HG02759 (cell line): Measurements from ENCODE around the gene FER.
"Not testable (repeated sequence)": the region's sequence is repeated elsewhere in the genome, so short reads cannot be mapped to it uniquely, and the experiment has no call there.

Experiments
- ATAC-seq: cut with Tn5 transposase; IDR thresholded peaks from one replicate; pipeline ENCODE4 v1.9.1; 2021; ENCODE audit warnings: mild to moderate bottlenecking, moderate library complexity; ENCODE audit not compliant: unreplicated experiment

The FER gene

GRCh38 chr5:108743846-108744245, 3.9 kb upstream of the FER start:
- no peak for ATAC-seq

- ATAC-seq = no peak
Observed at GRCh38 chr5:108747111-108747773, 455 bp upstream of the FER start.

GRCh38 chr5:108748401-108749127, 867 bp downstream of the FER start:
- ATAC-seq = peak; percentile 94

GRCh38 chr5:108749128-108749861, 1.6 kb downstream of the FER start:
- ATAC-seq = peak; percentile 37

- ATAC-seq = no peak
Observed at GRCh38 chr5:108753331-108753730, 5.6 kb downstream of the FER start.

- no peak for ATAC-seq
Observed at GRCh38 chr5:108753877-108754276, 6.2 kb downstream of the FER start.

- ATAC-seq = no peak
Observed at GRCh38 chr5:108760512-108760911, 12.8 kb downstream of the FER start.

- no peak for ATAC-seq
Observed at GRCh38 chr5:108762660-108763059, 15.0 kb downstream of the FER start.

GRCh38 chr5:108763222-108763916, 15.7 kb downstream of the FER start:
- ATAC-seq = no peak

GRCh38 chr5:108765647-108766046, 17.9 kb downstream of the FER start:
- no peak for ATAC-seq

- not testable (repeated sequence) for ATAC-seq
Observed at GRCh38 chr5:108766916-108767315, 19.2 kb downstream of the FER start.

GRCh38 chr5:108769352-108769751, 21.7 kb downstream of the FER start:
- ATAC-seq = peak; percentile 60

GRCh38 chr5:108772626-108773025, 24.9 kb downstream of the FER start:
- no peak for ATAC-seq

- ATAC-seq = no peak
Observed at GRCh38 chr5:108773330-108773729, 25.6 kb downstream of the FER start.

- not testable (repeated sequence) for ATAC-seq
Observed at GRCh38 chr5:108774079-108774478, 26.4 kb downstream of the FER start.

GRCh38 chr5:108777582-108777981, 29.9 kb downstream of the FER start:
- ATAC-seq = not testable (repeated sequence)

GRCh38 chr5:108784577-108784976, 36.9 kb downstream of the FER start:
- not testable (repeated sequence) for ATAC-seq

GRCh38 chr5:108786806-108787483, 39.2 kb downstream of the FER start:
- ATAC-seq = no peak

GRCh38 chr5:108788142-108788541, 40.4 kb downstream of the FER start:
- no peak for ATAC-seq

GRCh38 chr5:108793207-108793606, 45.5 kb downstream of the FER start:
- no peak for ATAC-seq

GRCh38 chr5:108794349-108794748, 46.7 kb downstream of the FER start:
- ATAC-seq = not testable (repeated sequence)
